Common myeloid progenitor, CD34-positive (primary cell): ENCODE data around the gene OR2G6.
"Not testable (repeated sequence)": the region's sequence is repeated elsewhere in the genome, so short reads cannot be mapped to it uniquely, and the experiment has no call there.

ENCODE experiments used
- CTCF ChIA-PET: fragments of 350-600 bp; sonication (Branson Sonifier 250); formaldehyde crosslinking; loops from one replicate; lab custom pipeline; 2021; ENCODE audit warnings: antibody characterized with exemption; lab: Charles Lee
- POLR2A ChIA-PET: fragments of 350-600 bp; sonication (Branson Sonifier 250); formaldehyde crosslinking; loops from one replicate; lab custom pipeline; 2021; ENCODE audit warnings: antibody characterized with exemption; lab: Charles Lee
- DNase-seq, 3 donors: peaks; one replicate each; pipeline versions ENCODE4 v3.0.0 to v3.0.0-alpha.2; 2013
- H3K27ac ChIP-seq, 2 experiments: 1 replicate in 1 of 2; 2 replicates in 1 of 2; pipeline ENCODE4 v1.7.0; 2013; ENCODE audit warnings: inconsistent platforms in 2 of 2, low read length in 2 of 2, mild to moderate bottlenecking in 2 of 2, low read depth in 1 of 2, moderate library complexity in 1 of 2; ENCODE audit not compliant: severe bottlenecking in 2 of 2, insufficient read depth in 1 of 2, poor library complexity in 1 of 2
- H3K27me3 ChIP-seq, 5 experiments: replicated peaks in 2 of 5; 1 replicate in 3 of 5; 2 replicates in 2 of 5; pipeline versions ENCODE4 v1.6.1 to v1.7.0; 2013; ENCODE audit warnings: low read length in 4 of 5, mild to moderate bottlenecking in 2 of 5, moderate library complexity in 2 of 5, inconsistent platforms in 1 of 5; ENCODE audit not compliant: insufficient read depth in 5 of 5, control insufficient read depth in 4 of 5
- H3K36me3 ChIP-seq, 4 experiments: 1 replicate in 2 of 4; 2 replicates in 2 of 4; pipeline versions ENCODE4 v1.6.1 to v1.7.0; 2013; ENCODE audit warnings: low read length in 3 of 4, control low read depth in 1 of 4, mild to moderate bottlenecking in 1 of 4; ENCODE audit not compliant: control insufficient read depth in 4 of 4, insufficient read depth in 4 of 4
- H3K4me1 ChIP-seq, 4 experiments: 1 replicate in 3 of 4; 2 replicates in 1 of 4; pipeline versions ENCODE4 v1.6.1 to v1.7.1; 2013; ENCODE audit warnings: low read length in 3 of 4, mild to moderate bottlenecking in 3 of 4, control low read depth in 1 of 4, inconsistent platforms in 1 of 4, moderate library complexity in 1 of 4; ENCODE audit not compliant: control insufficient read depth in 4 of 4, insufficient read depth in 4 of 4; ENCODE audit errors: control extremely low read depth in 1 of 4
- H3K4me3 ChIP-seq, 7 experiments: 1 replicate in 4 of 7; 2 replicates in 3 of 7; pipeline versions ENCODE4 v1.5.1 to v1.7.0; 2013; ENCODE audit warnings: mild to moderate bottlenecking in 7 of 7, low read length in 6 of 7, moderate library complexity in 6 of 7, inconsistent platforms in 2 of 7, low read depth in 2 of 7, control low read depth in 1 of 7; ENCODE audit not compliant: insufficient read depth in 4 of 7, control insufficient read depth in 1 of 7; ENCODE audit errors: extremely low read depth in 1 of 7
- H3K9me3 ChIP-seq, 5 experiments: 1 replicate in 4 of 5; 2 replicates in 1 of 5; pipeline versions ENCODE4 v1.6.1 to v1.7.1; 2013; ENCODE audit warnings: low read length in 4 of 5, mild to moderate bottlenecking in 2 of 5, inconsistent platforms in 1 of 5, low read depth in 1 of 5, moderate library complexity in 1 of 5; ENCODE audit not compliant: control insufficient read depth in 4 of 5, insufficient read depth in 2 of 5; ENCODE audit errors: control extremely low read depth in 1 of 5
- WGBS: methylation state at CpG from one replicate; pipeline ENCODE4 v1.1.5; 2013; ENCODE audit not compliant: insufficient coverage; 5-methylcytosine and 5-hydroxymethylcytosine counted together

The OR2G6 gene

DNA sequence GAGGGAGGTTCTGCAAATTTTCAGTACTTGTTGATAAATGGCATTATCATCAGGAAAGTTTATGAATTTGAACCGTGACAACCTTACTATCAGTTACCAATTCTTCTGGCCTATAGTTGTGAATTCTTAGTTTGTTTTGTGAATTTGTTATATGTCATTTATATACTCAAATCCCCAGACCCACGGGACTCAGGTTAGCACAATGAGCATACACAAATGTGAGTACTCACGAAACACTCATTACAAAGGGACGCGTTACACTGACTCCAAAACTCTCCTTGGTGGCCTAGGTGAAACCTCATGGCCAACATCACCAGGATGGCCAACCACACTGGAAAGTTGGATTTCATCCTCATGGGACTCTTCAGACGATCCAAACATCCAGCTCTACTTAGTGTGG, 19.6 kb upstream of the OR2G6 start, which contains the start of gene OR2T5:
Gene OR2T5, plus strand, starts transcription at position 301 of the 400 bp plus-strand sequence. Its CDS starts 0 bp downstream, at position 301.
- H3K36me3 ChIP-seq, DNase-seq, POLR2A ChIA-PET, H3K9me3 ChIP-seq, CTCF ChIA-PET, H3K4me3 ChIP-seq, H3K4me1 ChIP-seq, H3K27ac ChIP-seq, H3K27me3 ChIP-seq: not testable (repeated sequence)
- 100% methylated on average over 1 of the region's 6 CpGs for WGBS

DNA sequence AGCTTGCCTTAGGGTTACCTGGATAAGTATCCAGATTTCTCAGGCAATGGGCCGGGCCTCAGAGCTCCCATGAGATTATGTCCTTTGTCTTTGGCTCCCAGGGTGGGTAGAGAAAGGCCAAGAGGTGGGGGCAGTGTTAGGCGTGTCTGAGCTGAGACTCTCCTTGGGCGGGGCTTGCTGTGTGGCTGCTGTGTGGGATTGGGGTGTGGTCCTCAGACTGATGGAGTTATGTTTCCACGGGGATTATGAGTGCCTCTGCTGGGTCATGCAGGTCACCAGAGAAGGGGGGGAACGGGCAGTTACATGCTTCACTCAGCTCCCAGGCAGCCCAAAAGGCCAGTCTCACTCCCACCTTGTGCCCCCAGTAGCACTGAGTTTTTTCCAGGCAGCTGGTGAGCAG, 11.2 kb upstream of the OR2G6 start:
- H3K36me3 ChIP-seq, H3K4me3 ChIP-seq, H3K4me1 ChIP-seq, H3K9me3 ChIP-seq, CTCF ChIA-PET, DNase-seq, H3K27ac ChIP-seq, POLR2A ChIA-PET, H3K27me3 ChIP-seq: not testable (repeated sequence)
- WGBS: no CpG with 5 or more reads among the region's 5 CpGs

DNA sequence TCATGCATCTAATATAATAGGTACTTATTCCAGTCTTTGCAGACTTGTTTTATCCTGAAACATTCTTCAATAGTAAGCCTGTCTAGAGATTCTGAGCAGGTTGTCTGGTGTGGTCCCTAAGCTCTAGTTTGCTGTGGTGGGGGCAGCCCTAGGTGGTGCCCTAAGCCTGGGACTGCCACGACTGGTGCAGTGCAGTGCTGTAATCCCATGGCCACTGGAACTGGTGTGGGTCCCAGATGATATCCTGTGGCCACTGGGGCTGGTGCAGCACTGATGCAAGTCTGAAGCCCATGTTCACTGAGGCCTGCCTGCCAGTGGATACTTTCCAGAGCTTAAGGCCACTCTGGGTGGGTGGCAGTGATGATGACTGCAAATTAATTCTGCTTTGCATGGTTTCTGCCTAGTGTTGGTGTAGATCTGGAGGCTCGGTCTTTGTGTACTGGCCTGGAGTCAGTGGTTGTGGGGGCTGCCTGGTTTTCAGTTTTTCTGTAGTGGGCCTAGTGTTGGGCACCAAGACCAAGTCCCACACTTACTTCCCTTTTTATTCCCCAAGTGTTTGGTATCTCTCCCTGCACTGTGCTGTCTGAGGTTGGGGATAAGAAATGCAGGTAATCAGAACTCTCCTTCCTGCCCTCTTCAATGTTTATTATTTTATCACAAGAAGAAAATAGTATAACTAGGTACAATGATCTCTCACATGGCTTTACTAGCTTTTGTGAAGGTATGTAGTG, 7.4 kb upstream of the OR2G6 start:
- H3K4me3 ChIP-seq, CTCF ChIA-PET, H3K4me1 ChIP-seq, POLR2A ChIA-PET, H3K36me3 ChIP-seq, H3K27ac ChIP-seq, H3K27me3 ChIP-seq, H3K9me3 ChIP-seq: not testable (repeated sequence)
- peak in 1 of 3 donors; percentile 3 for DNase-seq
- WGBS: no CpG with 5 or more reads among the region's 2 CpGs

DNA sequence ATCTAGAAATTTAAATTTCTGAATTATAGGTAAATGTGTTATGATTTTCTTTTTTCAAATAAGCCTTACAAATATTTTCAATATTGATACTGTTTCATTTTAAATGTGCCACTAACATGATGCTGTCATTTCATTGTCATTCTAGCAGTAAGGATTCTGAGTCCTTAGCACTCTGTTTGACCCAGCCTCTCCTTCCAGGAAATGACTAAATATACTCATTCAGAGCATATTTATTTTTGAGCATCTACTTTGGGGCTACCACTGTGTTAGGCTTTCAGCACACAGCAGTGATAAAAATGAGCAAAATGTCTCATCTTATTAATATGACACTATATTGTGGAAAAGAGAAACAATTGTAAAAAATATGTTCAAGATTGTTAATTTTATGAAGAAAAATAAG, 2.3 kb downstream of the OR2G6 start:
- H3K4me1 ChIP-seq, H3K4me3 ChIP-seq, CTCF ChIA-PET, H3K36me3 ChIP-seq, H3K27ac ChIP-seq, H3K27me3 ChIP-seq, DNase-seq, H3K9me3 ChIP-seq, POLR2A ChIA-PET: not testable (repeated sequence)

DNA sequence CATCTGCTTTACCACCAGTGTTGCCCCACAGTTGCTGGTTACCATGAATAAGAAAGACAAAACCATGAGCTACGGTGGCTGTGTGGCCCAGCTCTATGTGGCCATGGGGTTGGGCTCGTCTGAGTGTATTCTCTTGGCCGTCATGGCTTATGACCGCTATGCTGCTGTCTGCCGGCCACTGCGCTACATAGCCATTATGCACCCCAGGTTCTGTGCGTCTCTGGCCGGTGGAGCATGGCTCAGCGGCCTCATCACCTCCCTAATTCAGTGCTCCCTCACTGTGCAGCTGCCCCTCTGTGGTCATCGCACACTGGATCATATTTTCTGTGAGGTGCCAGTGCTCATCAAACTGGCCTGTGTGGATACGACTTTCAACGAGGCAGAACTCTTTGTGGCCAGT, 14.0 kb downstream of the OR2G6 start:
- 97% methylated on average over 12 of the region's 12 CpGs for WGBS
- CTCF ChIA-PET: no interaction called here

DNA sequence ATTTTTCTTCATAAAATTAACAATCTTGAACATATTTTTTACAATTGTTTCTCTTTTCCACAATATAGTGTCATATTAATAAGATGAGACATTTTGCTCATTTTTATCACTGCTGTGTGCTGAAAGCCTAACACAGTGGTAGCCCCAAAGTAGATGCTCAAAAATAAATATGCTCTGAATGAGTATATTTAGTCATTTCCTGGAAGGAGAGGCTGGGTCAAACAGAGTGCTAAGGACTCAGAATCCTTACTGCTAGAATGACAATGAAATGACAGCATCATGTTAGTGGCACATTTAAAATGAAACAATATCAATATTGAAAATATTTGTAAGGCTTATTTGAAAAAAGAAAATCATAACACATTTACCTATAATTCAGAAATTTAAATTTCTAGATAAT, 29.6 kb downstream of the OR2G6 start:
- H3K9me3 ChIP-seq, CTCF ChIA-PET, H3K4me3 ChIP-seq, H3K27me3 ChIP-seq, H3K36me3 ChIP-seq, H3K27ac ChIP-seq, DNase-seq, H3K4me1 ChIP-seq, POLR2A ChIA-PET: not testable (repeated sequence)

More for the DNA sequence above, 14.0 kb downstream of the OR2G6 start:
- Histone ChIP-seq H3K9me3 (peaks cover 0 to 3% (median 0%) of the 10 kb centered on the region in 5 experiments), H3K4me1 (no peaks in the 10 kb centered on the region), H3K4me3 (no peak overlapping the region), H3K27me3 (no peaks in the 10 kb centered on the region), H3K36me3 (no peaks in the 10 kb centered on the region), H3K27ac (no peak overlapping the region)
- DNase-seq: no peak
- POLR2A ChIA-PET: no interaction called here

DNA sequence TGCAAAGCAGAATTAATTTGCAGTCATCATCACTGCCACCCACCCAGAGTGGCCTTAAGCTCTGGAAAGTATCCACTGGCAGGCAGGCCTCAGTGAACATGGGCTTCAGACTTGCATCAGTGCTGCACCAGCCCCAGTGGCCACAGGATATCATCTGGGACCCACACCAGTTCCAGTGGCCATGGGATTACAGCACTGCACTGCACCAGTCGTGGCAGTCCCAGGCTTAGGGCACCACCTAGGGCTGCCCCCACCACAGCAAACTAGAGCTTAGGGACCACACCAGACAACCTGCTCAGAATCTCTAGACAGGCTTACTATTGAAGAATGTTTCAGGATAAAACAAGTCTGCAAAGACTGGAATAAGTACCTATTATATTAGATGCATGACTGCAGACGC, 39.5 kb downstream of the OR2G6 start:
- H3K4me1 ChIP-seq, H3K27ac ChIP-seq, H3K27me3 ChIP-seq, H3K36me3 ChIP-seq, POLR2A ChIA-PET, DNase-seq, H3K9me3 ChIP-seq, H3K4me3 ChIP-seq, CTCF ChIA-PET: not testable (repeated sequence)
- no CpG with 5 or more reads among the region's 2 CpGs for WGBS
